ENCODE results near the gene EEF1G.
"Not testable (repeated sequence)": the region's sequence is repeated elsewhere in the genome, so short reads cannot be mapped to it uniquely, and the experiment has no call there.

EEF1G gene

DNA sequence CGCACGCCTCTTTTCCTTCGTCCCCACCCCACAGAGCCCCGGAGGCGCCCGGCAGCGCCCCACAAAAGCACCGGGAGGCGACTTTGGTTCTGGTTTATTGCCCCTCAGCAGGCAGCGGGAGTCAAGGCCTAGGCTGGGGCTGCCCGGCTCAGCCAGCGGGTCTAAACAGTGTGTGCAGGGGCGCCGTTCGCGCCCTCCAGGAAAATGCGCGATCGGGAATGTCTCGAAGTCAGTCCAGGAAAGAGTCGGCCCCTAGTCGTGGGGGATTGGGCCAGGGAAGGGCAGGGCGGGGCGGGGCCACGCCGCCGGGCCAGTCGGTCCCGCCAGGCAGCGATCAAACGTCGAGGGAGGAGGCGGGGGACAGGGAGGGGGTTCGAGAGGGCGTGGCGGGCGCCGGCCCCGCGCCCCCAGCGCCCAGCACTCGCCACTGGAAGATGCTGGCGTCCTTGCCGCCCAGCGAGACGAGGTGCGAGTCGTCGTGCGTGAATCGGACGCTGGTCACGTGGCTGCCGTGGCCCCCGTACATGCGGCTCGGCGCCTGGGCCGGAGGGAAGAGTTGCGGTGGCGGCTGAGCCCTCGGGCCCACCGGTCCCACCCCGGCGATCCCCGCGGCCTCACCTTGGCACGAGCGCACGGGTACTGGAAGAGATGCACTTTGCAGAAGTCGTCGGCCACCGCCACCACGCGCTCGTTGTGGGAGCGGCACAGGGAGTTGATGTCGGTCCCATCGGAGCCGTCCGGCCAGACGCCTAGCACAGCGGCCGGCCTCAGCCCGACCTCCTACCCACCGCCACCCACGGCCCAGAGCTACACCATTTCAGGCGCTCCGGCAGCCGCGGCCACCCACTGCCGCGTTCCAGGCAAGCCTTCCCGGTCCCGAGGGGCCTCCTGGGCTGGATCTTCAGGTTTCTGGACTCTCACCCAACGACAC, 28.7 kb upstream of the EEF1G start:
- no peak for DNase-seq

DNA sequence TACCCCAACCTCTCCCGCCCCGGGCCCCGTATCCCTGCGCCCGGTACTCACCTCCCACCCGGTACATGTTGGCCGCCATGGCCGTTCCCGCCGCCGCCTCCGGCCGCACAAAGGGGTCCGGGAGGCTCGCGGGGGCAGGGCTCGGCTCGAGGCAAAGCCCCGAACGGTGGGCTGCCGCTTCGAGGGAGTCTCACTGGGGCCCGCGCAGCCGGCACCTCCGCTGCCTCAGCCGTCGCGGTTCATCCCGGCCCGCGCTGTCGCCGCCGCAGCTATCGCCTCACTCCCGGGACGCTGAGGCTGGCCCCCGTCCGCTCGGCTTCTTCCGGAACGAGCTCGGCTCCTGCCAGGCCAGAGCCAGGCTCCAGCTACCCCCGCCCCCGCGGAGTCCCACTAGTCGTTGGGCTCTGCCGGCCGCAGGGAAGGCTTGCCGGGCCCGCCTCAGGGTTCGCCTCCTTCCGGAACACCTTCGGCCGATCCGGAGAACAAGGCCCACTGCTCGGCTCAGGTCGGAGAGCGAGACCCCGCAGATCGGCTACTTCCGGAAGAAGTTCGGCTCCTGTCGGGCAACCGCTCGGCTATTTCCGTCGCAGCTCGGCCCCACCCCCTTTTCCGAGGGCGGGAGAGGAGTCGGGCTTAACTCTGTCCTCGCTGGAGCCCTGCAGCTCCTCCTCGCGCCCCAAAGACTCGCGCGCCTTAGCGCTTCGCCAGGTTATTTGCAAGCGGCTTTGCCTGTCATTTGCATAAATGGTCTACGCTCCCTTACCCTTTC, 27.9 kb upstream of the EEF1G start, which contains the start of gene MTA2:
Gene MTA2 (minus strand): TSS at position 494 of the 769 bp plus-strand sequence. CDS start 415 bp downstream, at position 79.
- peak; percentile 100 for DNase-seq

DNA sequence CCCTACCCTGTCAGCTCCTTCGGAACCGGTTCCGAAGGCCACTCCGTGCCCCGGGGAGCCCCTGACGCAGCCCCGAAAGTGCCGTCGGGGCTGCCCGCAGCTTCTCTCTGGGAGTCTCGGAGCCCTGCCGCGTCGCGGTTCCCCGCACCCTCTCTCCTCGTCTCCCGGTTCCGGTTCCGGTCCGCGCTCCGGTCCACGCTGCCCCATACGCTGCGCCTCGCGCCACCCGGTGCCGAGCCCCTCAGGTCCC, 27.4 kb upstream of the EEF1G start:
- DNase-seq, result no peak

- no peak for DNase-seq
These were observed 26.9 kb upstream of the EEF1G start for GRCh38 chr11:62600367-62601121.

- DNase-seq, result no peak
These were observed 26.2 kb upstream of the EEF1G start for GRCh38 chr11:62599901-62600300.

GRCh38 chr11:62599069-62599696, 25.5 kb upstream of the EEF1G start:
- peak; percentile 90 for DNase-seq

DNA sequence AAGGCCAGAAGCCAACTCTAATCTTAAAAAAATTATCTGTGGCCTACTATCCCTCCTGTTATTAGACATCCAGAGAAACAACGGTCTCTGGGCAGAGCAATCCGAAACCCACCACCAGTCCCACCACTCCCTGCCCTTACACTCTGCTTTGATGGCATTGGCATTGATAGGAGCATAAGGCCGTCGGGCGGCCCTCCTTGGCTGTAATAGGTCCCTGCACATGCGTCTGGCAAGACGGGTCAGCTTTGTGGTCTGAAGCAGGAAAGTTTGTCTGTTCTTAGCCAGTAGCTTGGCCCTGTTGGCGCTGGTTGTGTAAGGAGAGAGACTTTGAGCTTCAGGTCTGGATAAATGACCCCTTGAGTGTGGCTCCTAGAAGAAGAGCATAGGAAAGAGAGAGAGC, 21.4 kb upstream of the EEF1G start:
- DNase-seq, result no peak

GRCh38 chr11:62593434-62594044, 19.8 kb upstream of the EEF1G start:
- peak; percentile 74 for DNase-seq

GRCh38 chr11:62592989-62593421, 19.3 kb upstream of the EEF1G start:
- DNase-seq, result no peak

DNA sequence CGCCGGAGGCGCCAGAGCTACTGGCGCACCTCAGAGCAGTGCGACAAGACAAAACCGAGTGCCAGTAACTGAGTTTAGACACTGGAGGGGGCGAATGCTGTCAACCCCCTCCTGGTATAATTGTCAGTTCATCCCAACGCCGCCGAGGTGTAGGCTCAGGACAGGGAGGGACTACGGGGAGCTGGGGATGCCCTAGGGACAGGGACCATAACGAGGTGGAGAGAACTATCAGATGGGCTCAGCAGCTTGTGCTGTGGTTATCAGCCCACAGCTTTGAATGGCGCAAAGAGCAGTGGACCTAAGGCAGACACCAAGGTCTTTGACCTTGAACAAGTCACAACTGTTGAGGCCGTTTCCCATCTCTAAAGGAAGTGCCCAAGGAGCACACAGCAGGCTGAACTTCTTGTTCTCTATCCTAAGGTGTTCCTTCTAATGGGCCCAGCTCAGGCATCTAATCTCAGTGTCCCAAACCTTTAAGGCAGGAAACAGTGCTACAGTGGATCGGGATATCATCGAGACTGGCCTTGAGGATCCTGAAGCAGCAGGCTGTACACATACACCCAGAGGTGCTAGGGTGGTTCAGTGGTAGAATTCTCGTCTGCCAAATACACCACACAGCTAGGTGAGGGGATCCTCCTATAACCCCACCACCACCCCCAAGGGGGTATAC, 18.6 kb upstream of the EEF1G start:
- no peak for DNase-seq

- peak; percentile 90 for DNase-seq
These were observed 17.9 kb upstream of the EEF1G start, which contains the start of gene TUT1 for GRCh38 chr11:62591448-62592145. TUT1 (minus strand) TSS chr11:62591523; CDS start chr11:62591485, 38 bp downstream.

- no peak for DNase-seq
These were observed 15.4 kb upstream of the EEF1G start for GRCh38 chr11:62588966-62589637.

GRCh38 chr11:62585356-62585755, 11.7 kb upstream of the EEF1G start:
- DNase-seq, result not testable (repeated sequence)

DNA sequence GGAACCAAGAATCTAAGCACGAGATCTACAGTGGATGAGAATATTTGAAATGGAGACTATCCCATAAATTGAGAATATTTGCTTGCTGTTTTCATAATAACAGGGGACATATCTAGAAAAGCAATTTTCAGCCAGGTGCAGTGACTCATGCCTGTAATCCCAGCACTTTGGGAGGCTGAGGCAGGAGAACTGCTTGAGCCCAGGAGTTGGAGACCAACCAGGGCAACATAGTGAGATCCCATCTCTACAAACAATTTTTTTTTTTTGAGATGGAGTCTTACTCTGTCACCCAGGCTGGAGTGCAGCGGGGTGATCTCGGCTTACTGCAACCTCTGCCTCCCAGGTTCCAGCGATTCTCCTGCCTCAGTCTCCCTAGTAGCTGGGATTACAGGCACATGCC, 8.0 kb upstream of the EEF1G start:
- not testable (repeated sequence) for DNase-seq

DNA sequence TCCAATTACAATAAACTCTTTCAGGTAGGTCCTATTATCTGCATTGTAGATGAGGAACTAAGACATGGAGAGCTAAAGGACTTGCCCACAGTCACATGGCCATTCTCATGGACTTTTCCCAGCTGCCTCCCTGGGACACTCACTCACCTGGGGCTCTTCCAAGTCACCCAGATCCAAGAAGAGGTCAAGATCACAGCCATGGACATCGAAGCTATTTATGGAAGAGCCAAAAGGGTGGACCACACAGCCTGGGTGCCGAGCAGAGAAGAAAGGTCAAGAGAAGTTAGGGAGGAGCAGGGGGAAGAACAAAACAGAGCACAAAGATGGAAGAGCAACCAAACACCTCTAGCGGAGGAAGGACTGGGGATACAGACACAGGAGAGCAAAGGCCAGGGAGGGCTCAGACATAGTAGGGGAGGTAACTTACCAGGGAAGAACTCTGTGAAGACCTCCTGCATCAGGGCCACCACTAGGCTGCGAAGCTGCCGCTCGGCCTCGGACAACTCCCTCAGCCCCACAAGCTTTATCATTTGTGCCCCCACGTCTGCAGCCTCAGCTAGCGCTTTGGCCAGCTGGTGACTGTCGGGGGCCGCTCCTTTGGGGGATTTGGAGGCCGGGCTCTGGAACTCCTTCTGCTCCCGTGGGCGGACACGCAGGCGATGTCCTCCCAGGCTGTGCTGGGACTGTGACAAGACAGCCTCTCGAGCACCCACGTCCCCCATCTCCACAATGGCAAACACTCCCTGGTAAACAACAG, 7.4 kb upstream of the EEF1G start:
- DNase-seq, result no peak

GRCh38 chr11:62579252-62579651, 5.6 kb upstream of the EEF1G start:
- no peak for DNase-seq

DNA sequence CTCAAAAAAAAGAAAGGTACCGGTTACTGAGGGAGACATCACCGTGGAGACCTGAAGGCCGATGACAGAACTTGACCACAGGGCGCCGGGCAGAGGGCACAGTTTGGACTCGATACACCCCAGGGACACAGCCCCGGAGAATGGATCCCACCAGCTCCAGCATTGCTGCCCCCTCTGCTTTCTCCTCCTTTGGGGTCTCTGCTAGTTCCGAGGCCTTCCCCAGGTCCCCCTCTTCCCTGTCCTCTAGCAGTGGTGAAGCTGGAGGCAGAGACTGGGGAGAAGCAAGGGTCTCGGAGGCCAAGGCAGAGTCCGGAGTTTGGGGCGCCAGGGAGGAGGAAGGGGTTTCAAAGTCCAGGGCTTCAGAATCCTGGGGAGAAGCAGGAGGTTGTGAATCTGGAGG, 4.8 kb upstream of the EEF1G start:
- DNase-seq, result no peak

DNA sequence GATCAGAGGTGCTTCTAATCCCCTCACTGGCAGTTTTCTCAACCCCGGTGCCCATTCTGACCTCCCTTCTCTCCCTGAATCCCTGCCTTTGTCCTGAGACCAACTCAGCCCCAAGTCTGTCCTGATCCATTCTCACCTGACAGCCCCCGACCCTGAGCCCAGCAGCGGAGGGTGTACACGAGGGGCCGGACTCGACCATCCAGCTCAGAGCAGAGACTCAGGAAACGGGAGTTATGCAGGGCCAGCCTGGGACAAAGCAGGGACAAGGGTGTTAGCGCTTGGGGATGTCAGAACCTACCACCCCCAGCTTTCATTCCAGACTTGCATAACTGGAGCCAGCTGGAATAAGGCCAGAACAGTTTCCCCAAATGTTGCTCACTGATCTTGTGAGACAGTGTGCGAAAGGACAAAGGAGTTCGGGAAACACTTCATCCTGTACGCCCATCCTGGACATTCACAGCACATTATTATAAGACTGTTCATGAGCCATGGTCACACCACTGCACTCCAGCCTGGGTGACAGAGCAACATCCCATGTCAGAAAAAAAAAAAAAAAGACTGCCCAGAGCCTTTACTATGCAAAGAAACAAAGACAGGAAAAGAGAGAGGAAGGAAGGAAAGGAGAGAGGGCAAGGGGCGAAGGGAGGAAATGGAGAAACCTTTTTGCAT, 3.5 kb upstream of the EEF1G start:
- DNase-seq, result no peak

GRCh38 chr11:62575837-62576236, 2.1 kb upstream of the EEF1G start:
- no peak for DNase-seq
